ENCODE measurements around the gene PCDHB5. TPM values are rescaled to one million over a fixed set of nuclear protein-coding genes. Genes with fewer than 3 reads are reported as not detected.
"Not testable (repeated sequence)": the region's sequence is repeated elsewhere in the genome, so short reads cannot be mapped to it uniquely, and the experiment has no call there.

Gene PCDHB5
- total RNA-seq, 1 experiment from 2014 or later, result 23.6 TPM

DNA sequence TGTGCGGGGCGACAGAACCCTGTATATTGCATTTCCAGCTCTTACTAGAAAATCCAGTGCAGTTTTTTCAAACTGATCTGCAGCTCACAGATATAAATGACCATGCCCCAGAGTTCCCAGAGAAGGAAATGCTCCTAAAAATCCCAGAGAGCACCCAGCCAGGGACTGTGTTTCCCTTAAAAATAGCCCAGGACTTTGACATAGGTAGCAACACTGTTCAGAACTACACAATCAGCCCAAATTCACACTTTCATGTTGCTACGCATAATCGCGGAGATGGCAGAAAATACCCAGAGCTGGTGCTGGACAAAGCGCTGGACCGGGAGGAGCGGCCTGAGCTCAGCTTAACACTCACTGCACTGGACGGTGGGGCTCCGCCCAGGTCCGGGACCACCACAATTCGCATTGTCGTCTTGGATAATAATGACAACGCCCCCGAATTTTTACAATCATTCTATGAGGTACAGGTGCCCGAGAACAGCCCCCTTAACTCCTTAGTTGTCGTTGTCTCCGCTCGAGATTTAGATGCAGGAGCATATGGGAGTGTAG is 786 bp downstream of the PCDHB5 start:
- H3K4me1 ChIP-seq (ENCODE audit: insufficient read depth, low read length, poor library complexity, severe bottlenecking), result no peaks in the 10 kb centered on the region
- peak overlapping the region; percentile 88 for H3K27ac ChIP-seq (ENCODE audit: low read depth, low read length, poor library complexity, severe bottlenecking)

GRCh38 chr5:141137346-141137745 is 2.3 kb downstream of the PCDHB5 start:
- intact Hi-C loops (cut with micrococcal nuclease; ENCODE audit: unreplicated experiment); H3K4me1 ChIP-seq (ENCODE audit: insufficient read depth, low read length, poor library complexity, severe bottlenecking); BruUV-seq (replicated peaks); H3K4me3 ChIP-seq (ENCODE audit: low read depth, low read length, poor library complexity, severe bottlenecking); CTCF ChIA-PET; DNase-seq (ENCODE audit: low spot score); H3K36me3 ChIP-seq (ENCODE audit: insufficient read depth, low read length, poor library complexity, severe bottlenecking); POLR2A ChIA-PET (ENCODE audit: low non-redundant PET); H3K27ac ChIP-seq (ENCODE audit: low read depth, low read length, poor library complexity, severe bottlenecking); H3K27me3 ChIP-seq (replicated peaks; ENCODE audit: insufficient read depth, low read depth, low read length, poor library complexity): not testable (repeated sequence)
- peaks cover 14% of the 10 kb centered on the region for H3K9me3 ChIP-seq (ENCODE audit: low read depth, low read length, poor library complexity, severe bottlenecking)

More for the DNA sequence above, 786 bp downstream of the PCDHB5 start:
- TF ChIP-seq, protein P1, sequence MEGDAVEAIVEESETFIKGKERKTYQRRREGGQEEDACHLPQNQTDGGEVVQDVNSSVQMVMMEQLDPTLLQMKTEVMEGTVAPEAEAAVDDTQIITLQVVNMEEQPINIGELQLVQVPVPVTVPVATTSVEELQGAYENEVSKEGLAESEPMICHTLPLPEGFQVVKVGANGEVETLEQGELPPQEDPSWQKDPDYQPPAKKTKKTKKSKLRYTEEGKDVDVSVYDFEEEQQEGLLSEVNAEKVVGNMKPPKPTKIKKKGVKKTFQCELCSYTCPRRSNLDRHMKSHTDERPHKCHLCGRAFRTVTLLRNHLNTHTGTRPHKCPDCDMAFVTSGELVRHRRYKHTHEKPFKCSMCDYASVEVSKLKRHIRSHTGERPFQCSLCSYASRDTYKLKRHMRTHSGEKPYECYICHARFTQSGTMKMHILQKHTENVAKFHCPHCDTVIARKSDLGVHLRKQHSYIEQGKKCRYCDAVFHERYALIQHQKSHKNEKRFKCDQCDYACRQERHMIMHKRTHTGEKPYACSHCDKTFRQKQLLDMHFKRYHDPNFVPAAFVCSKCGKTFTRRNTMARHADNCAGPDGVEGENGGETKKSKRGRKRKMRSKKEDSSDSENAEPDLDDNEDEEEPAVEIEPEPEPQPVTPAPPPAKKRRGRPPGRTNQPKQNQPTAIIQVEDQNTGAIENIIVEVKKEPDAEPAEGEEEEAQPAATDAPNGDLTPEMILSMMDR (conservative IDR thresholded peaks at IDR 0.05; ENCODE audit: low read depth, low read length), result no peak
- no peak for TF ChIP-seq EZH2 (IDR thresholded peaks at IDR 0.05; ENCODE audit: borderline replicate concordance, low read depth, low read length, poor library complexity, severe bottlenecking)
- no peaks in the 10 kb centered on the region for H3K27me3 ChIP-seq (replicated peaks; ENCODE audit: insufficient read depth, low read depth, low read length, poor library complexity)
- intact Hi-C loops (cut with micrococcal nuclease; ENCODE audit: unreplicated experiment), result no loop called here
- ChIA-PET POLR2A (ENCODE audit: low non-redundant PET) (no interaction called here), CTCF (interaction anchor here (0.8 to 1.9 kb wide), 10 partner anchors 9 to 428 kb away, joined by 3 to 9 read pairs (median 4); partner anchors contain the start of genes PCDHB14, PCDHB16, PCDHB2 and PCDHB9)
- H3K36me3 ChIP-seq (ENCODE audit: insufficient read depth, low read length, poor library complexity, severe bottlenecking), result peaks cover 5% of the 10 kb centered on the region
- peaks cover 14% of the 10 kb centered on the region for H3K9me3 ChIP-seq (ENCODE audit: low read depth, low read length, poor library complexity, severe bottlenecking)
- peak; percentile 36 for DNase-seq (ENCODE audit: low spot score)
- H3K4me3 ChIP-seq (ENCODE audit: low read depth, low read length, poor library complexity, severe bottlenecking), result peak overlapping the region; percentile 60
- no TSS peak for BruUV-seq (replicated peaks)

DNA sequence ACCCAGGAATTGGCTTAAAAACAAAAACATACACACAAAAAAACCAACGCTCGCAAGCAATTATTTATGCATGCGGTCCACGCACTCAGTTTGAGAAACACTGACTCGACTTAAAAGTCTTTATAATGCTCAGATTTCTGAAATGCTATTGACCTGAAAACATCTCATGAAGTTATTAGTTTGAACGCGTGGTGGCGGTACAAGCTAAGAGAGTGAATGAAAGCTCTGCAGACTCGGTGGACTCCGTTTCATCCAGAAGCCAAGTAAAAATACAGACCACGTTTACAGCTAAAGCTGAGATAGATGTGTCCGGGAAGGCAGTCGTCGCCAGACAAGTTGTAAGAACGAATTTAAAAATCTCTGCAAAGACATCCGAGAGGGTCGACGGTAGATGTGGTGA is 14.8 kb downstream of the PCDHB5 start, which contains the start of gene PCDHB6:
TSS of gene PCDHB6 (plus strand) at position 246 of the 400 bp plus-strand sequence. CDS start 201 bp downstream, outside the sequence.
- no peaks in the 10 kb centered on the region for H3K36me3 ChIP-seq (ENCODE audit: insufficient read depth, low read length, poor library complexity, severe bottlenecking)
- H3K9me3 ChIP-seq (ENCODE audit: low read depth, low read length, poor library complexity, severe bottlenecking), result no peaks in the 10 kb centered on the region
- no peak for TF ChIP-seq EZH2 (IDR thresholded peaks at IDR 0.05; ENCODE audit: borderline replicate concordance, low read depth, low read length, poor library complexity, severe bottlenecking)
- TF ChIP-seq, protein P1 (conservative IDR thresholded peaks at IDR 0.05; ENCODE audit: low read depth, low read length), result peak; percentile 66
- no TSS peak for BruUV-seq (replicated peaks)
- intact Hi-C loops (cut with micrococcal nuclease; ENCODE audit: unreplicated experiment), result no loop called here
- CTCF ChIA-PET, result interaction anchor here (0.6 to 1.1 kb wide), 4 partner anchors 10 to 59 kb away, joined by 3 to 4 read pairs (median 3); partner anchors contain the start of genes PCDHB12, PCDHB16 and PCDHB2
- POLR2A ChIA-PET (ENCODE audit: low non-redundant PET), result no interaction called here
- H3K27ac ChIP-seq (ENCODE audit: low read depth, low read length, poor library complexity, severe bottlenecking), result no peak within 1 kb of the TSS
- H3K4me1 ChIP-seq (ENCODE audit: insufficient read depth, low read length, poor library complexity, severe bottlenecking), result no peaks in the 10 kb centered on the region
- no peaks in the 10 kb centered on the region for H3K27me3 ChIP-seq (replicated peaks; ENCODE audit: insufficient read depth, low read depth, low read length, poor library complexity)
- H3K4me3 ChIP-seq (ENCODE audit: low read depth, low read length, poor library complexity, severe bottlenecking), result peak within 1 kb of the TSS; percentile 42
- peak; percentile 84 for DNase-seq (ENCODE audit: low spot score)

All from A673 (cell line).